ENCODE results near the gene GPC5.

Gene GPC5

DNA sequence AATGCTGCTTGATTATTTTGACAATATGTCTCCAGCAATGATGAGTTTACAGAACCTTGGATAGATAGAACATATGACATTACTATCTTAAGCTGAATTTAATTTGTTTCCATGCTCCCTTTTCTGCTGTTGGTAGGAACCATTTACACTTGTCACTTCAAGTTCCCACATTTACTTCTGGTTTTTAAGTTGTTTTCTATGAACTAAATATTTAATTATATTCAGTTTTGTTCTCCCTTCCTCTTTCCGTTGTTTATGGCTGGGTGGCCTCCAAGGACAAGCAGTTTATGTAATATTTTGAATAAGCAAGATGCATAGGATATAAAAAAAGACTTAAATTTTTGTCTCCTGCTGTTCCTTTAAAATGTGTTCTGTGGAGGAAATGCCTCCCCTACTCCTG, 860.6 kb downstream of the GPC5 start:
- Histone ChIP-seq H3K36me3 (ENCODE audit: insufficient read depth) (no peaks in the 10 kb centered on the region), H3K4me2 (no peak overlapping the region), H3K27me3 (ENCODE audit: insufficient read depth, low read depth) (no peaks in the 10 kb centered on the region), H4K20me1 (ENCODE audit: insufficient read depth) (no peaks in the 10 kb centered on the region), H3K4me1 (ENCODE audit: low read depth, poor library complexity, severe bottlenecking) (no peaks in the 10 kb centered on the region), H3K79me2 (ENCODE audit: insufficient read depth, low read depth) (no peaks in the 10 kb centered on the region), H2AFZ (ENCODE audit: low read depth) (no peak overlapping the region), H3K27ac (no peak overlapping the region), H3K9ac (no peak overlapping the region), H3K4me3 (IDR thresholded peaks at IDR 0.05; ENCODE audit: insufficient read depth, low read depth, low read length) (no peak overlapping the region)
- no peak for TF ChIP-seq CTCF (conservative IDR thresholded peaks at IDR 0.05; ENCODE audit: low read depth, low read length)

DNA sequence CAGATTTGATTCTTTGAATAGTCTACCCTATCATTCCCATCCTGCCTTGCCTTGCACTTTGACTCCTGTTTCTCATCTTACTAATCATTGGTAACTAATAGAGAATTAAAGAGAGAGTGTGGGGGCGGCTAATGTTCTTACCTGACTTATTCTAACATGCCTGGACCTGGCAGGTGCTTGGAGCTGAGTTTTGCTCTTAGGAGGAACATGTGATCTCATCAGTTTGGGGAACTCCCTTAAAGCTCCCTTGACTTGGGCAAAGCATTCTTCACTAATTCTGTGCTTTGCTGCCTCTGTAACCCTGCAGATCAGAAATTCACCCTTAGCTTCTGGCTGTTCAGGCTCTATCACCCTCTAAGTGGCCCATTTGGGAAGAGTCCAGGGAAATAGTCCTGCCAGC, 861.1 kb downstream of the GPC5 start:
- Histone ChIP-seq H3K4me2 (no peak overlapping the region), H3K9ac (no peak overlapping the region), H3K36me3 (ENCODE audit: insufficient read depth) (no peaks in the 10 kb centered on the region), H3K4me3 (IDR thresholded peaks at IDR 0.05; ENCODE audit: insufficient read depth, low read depth, low read length) (no peak overlapping the region), H4K20me1 (ENCODE audit: insufficient read depth) (no peaks in the 10 kb centered on the region), H2AFZ (ENCODE audit: low read depth) (no peak overlapping the region), H3K27me3 (ENCODE audit: insufficient read depth, low read depth) (no peaks in the 10 kb centered on the region), H3K4me1 (ENCODE audit: low read depth, poor library complexity, severe bottlenecking) (no peaks in the 10 kb centered on the region), H3K79me2 (ENCODE audit: insufficient read depth, low read depth) (no peaks in the 10 kb centered on the region), H3K27ac (no peak overlapping the region)
- no peak for TF ChIP-seq CTCF (conservative IDR thresholded peaks at IDR 0.05; ENCODE audit: low read depth, low read length)

DNA sequence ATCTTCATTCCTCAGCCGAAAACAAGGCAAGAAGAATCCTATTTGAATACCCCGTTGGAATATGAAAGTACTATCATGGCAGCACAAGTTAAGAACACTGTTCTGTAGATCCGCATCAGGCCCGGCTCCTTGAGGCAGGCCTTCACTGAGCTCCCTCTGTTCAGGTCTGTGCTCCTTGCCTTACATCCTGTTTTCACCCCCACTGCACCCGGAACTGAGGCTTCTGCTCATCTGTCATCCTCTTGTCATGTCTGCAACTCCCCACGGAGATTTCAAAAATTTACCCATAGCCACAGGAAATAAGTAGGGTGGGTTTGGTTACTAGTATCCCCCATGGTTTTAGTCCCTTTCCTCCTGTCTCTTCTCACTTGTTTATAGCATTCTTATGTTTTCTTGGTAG, 861.9 kb downstream of the GPC5 start:
- H3K36me3 ChIP-seq (ENCODE audit: insufficient read depth), result no peaks in the 10 kb centered on the region
- TF ChIP-seq CTCF (conservative IDR thresholded peaks at IDR 0.05; ENCODE audit: low read depth, low read length), result no peak
- no peak overlapping the region for H2AFZ ChIP-seq (ENCODE audit: low read depth)
- no peak overlapping the region for H3K4me2 ChIP-seq
- H3K27ac ChIP-seq, result no peak overlapping the region
- H4K20me1 ChIP-seq (ENCODE audit: insufficient read depth), result no peaks in the 10 kb centered on the region
- H3K79me2 ChIP-seq (ENCODE audit: insufficient read depth, low read depth), result no peaks in the 10 kb centered on the region
- H3K4me3 ChIP-seq (IDR thresholded peaks at IDR 0.05; ENCODE audit: insufficient read depth, low read depth, low read length), result no peak overlapping the region
- no peak overlapping the region for H3K9ac ChIP-seq
- H3K4me1 ChIP-seq (ENCODE audit: low read depth, poor library complexity, severe bottlenecking), result no peaks in the 10 kb centered on the region
- H3K27me3 ChIP-seq (ENCODE audit: insufficient read depth, low read depth), result no peaks in the 10 kb centered on the region

GRCh38 chr13:92262100-92262788, 863.8 kb downstream of the GPC5 start:
- H3K9ac ChIP-seq, result no peak overlapping the region

More at GRCh38 chr13:92262100-92262788, 863.8 kb downstream of the GPC5 start:
- Histone ChIP-seq H3K27ac (no peak overlapping the region), H3K4me2 (no peak overlapping the region), H3K36me3 (ENCODE audit: insufficient read depth) (no peaks in the 10 kb centered on the region), H4K20me1 (ENCODE audit: insufficient read depth) (no peaks in the 10 kb centered on the region), H3K4me3 (IDR thresholded peaks at IDR 0.05; ENCODE audit: insufficient read depth, low read depth, low read length) (no peak overlapping the region), H3K79me2 (ENCODE audit: insufficient read depth, low read depth) (no peaks in the 10 kb centered on the region), H3K27me3 (ENCODE audit: insufficient read depth, low read depth) (no peaks in the 10 kb centered on the region), H3K4me1 (ENCODE audit: low read depth, poor library complexity, severe bottlenecking) (no peaks in the 10 kb centered on the region), H2AFZ (ENCODE audit: low read depth) (no peak overlapping the region)
- TF ChIP-seq CTCF (conservative IDR thresholded peaks at IDR 0.05; ENCODE audit: low read depth, low read length), result no peak
